Naive thymus-derived CD4-positive, alpha-beta T cell (primary cell): ENCODE measurements around the gene STIM1. TPM values are rescaled to one million over a fixed set of nuclear protein-coding genes. Genes with fewer than 3 reads are reported as not detected.
A peak's percentile ranks its signal among the peaks of the same experiment; 100 is the strongest.

Source experiments
- ATAC-seq: fragments of 150-1000 bp; cut with Tn5 transposase; 2 replicates; pipeline ENCODE4 v1.10.0; 2021; ENCODE audit warnings: mild to moderate bottlenecking, moderate library complexity
- CTCF ChIA-PET: fragments of 350-600 bp; sonication (Branson Sonifier 250); formaldehyde crosslinking; loops from one replicate; lab custom pipeline; 2021; ENCODE audit warnings: antibody characterized with exemption; lab: Charles Lee
- POLR2A ChIA-PET: fragments of 350-600 bp; sonication (Branson Sonifier 250); formaldehyde crosslinking; loops from one replicate; lab custom pipeline; 2021; ENCODE audit warnings: antibody characterized with exemption, inconsistent platforms; lab: Charles Lee
- DNase-seq, 9 donors: peaks; one replicate each; pipeline versions ENCODE4 v3.0.0 to v3.0.0-alpha.2; 2020 to 2022; ENCODE audit warnings: mixed read lengths in 1 of 9
- H3K27ac ChIP-seq: one replicate; pipeline ENCODE4 v1.7.0; 2013; ENCODE audit warnings: mild to moderate bottlenecking, low read depth, low read length, moderate library complexity
- H3K27me3 ChIP-seq, 2 donors: one replicate each; pipeline ENCODE4 v1.7.0; 2013; ENCODE audit warnings: low read length in 2 of 2, mild to moderate bottlenecking in 2 of 2, moderate library complexity in 2 of 2; ENCODE audit not compliant: control insufficient read depth in 2 of 2, insufficient read depth in 2 of 2
- H3K36me3 ChIP-seq, 3 experiments: 1 replicate in 2 of 3; 2 replicates in 1 of 3; pipeline ENCODE4 v1.7.0; 2013; ENCODE audit warnings: low read length in 3 of 3, mild to moderate bottlenecking in 3 of 3, moderate library complexity in 1 of 3; ENCODE audit not compliant: insufficient read depth in 3 of 3, control insufficient read depth in 2 of 3
- H3K4me1 ChIP-seq, 2 donors: one replicate each; pipeline ENCODE4 v1.7.0; 2013; ENCODE audit warnings: low read length in 2 of 2, mild to moderate bottlenecking in 2 of 2, moderate library complexity in 1 of 2; ENCODE audit not compliant: control insufficient read depth in 2 of 2, insufficient read depth in 2 of 2
- H3K4me3 ChIP-seq: 2 replicates; pipeline ENCODE4 v1.7.0; 2013; ENCODE audit warnings: mild to moderate bottlenecking, low read length
- H3K9me3 ChIP-seq, 3 experiments: 1 replicate in 2 of 3; 2 replicates in 1 of 3; pipeline ENCODE4 v1.7.0; 2013; ENCODE audit warnings: low read length in 3 of 3; ENCODE audit not compliant: control insufficient read depth in 2 of 3
- H3K27ac Mint-ChIP-seq, 9 donors: one replicate each; pipeline ENCODE4 v1.8.0; 2020 to 2022; ENCODE audit warnings: mixed read lengths in 9 of 9, mild to moderate bottlenecking in 8 of 9, moderate library complexity in 5 of 9, inconsistent platforms in 2 of 9
- H3K27me3 Mint-ChIP-seq, 5 donors: one replicate each; pipeline ENCODE4 v1.8.0; 2021 to 2022; ENCODE audit warnings: mixed read lengths in 5 of 5, mild to moderate bottlenecking in 1 of 5
- H3K36me3 Mint-ChIP-seq, 5 donors: one replicate each; pipeline ENCODE4 v1.8.0; 2020 to 2022; ENCODE audit warnings: mixed read lengths in 5 of 5, mild to moderate bottlenecking in 3 of 5, inconsistent platforms in 1 of 5
- H3K4me1 Mint-ChIP-seq, 7 donors: one replicate each; pipeline ENCODE4 v1.8.0; 2020 to 2022; ENCODE audit warnings: mixed read lengths in 7 of 7, mild to moderate bottlenecking in 3 of 7, inconsistent platforms in 1 of 7
- H3K4me3 Mint-ChIP-seq, 10 donors: one replicate each; pipeline ENCODE4 v1.8.0; 2020 to 2022; ENCODE audit warnings: mild to moderate bottlenecking in 10 of 10, mixed read lengths in 10 of 10, moderate library complexity in 6 of 10, inconsistent platforms in 2 of 10
- H3K9me3 Mint-ChIP-seq, 11 donors: one replicate each; pipeline ENCODE4 v1.8.0; 2020 to 2022; ENCODE audit warnings: mixed read lengths in 11 of 11, mild to moderate bottlenecking in 4 of 11, inconsistent platforms in 1 of 11, moderate library complexity in 1 of 11
- intact Hi-C, 2 donors: fragments of 100-400 bp; cut with micrococcal nuclease; formaldehyde crosslinking; loops; one replicate each; pipeline ENCODE4 v1.15.1; 2023
- polyA plus RNA-seq, 2 donors: library from polyadenylated mRNA; unstranded; fragments of 300-500 nt; fragmentation: Illumina TruSeq; gene quantifications; one replicate each; pipeline ENCODE4 v1.2.3, GENCODE V29; 2021
- total RNA-seq, 6 experiments: library from RNA in 5 of 6; stranded (reverse) in 5 of 6; gene quantifications; 1 replicate in 5 of 6; 2 replicates in 1 of 6; pipeline ENCODE4 v1.2.3 and lab custom pipeline; 2021 to 2026

The STIM1 gene
- total and polyA plus RNA-seq, 7 experiments from 2014 or later: 38.4 to 117 (median 99.0) TPM

DNA sequence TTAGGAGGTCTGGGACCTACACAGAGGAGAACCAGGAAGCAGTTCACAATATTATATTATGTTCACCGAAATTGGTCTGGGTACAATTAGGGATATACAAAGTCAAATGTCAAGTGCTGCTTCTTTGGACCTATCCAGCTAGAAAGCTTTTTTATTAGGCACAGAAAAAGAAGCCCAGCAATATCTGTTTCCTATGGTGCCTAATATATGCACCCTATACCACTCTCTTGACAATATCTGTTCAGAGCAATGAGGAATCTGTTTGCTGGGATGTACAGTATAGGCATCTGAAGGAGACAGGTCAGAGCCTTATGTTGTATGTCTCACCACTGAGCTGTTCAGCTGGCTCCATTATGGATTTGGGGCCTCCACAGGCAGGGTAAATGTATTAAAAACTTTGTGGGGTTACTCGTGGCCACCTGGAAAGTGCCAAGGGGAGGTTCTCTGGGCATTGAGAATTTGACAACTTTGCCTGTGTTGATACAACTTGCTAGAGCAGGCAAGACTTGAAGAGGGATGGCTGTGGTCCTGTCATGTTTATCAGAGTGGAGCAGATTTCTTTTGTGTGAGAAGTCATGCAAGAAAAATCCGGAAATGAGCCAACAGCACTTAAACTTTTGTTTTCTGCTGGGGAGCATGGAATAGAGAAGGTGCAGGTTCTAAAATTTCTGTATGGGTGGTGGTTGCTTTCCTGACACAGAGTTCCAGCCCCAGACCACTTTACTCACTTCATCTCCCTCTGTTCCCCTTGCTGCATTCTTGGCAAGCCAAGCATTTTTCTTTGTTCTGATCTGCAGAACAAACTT, 10.1 kb downstream of the STIM1 start:
- H3K27ac ChIP-seq: peak overlapping the region; percentile 66
- H3K27me3 Mint-ChIP-seq: no peaks in the 10 kb centered on the region
- H3K9me3 Mint-ChIP-seq: peaks cover 0 to 4% (median 0%) of the 10 kb centered on the region in 11 donors
- DNase-seq (peak in 1 of 9 donors; percentile 21), ATAC-seq (peak; percentile 18)
- H3K36me3 Mint-ChIP-seq: peaks cover 0 to 30% (median 0%) of the 10 kb centered on the region in 5 donors
- ChIA-PET CTCF (interaction anchor here (0.8 to 1.6 kb wide), 5 partner anchors 11 to 199 kb away, joined by 3 to 4 read pairs (median 4); partner anchors contain the start of gene STIM1), POLR2A (interaction anchor here (0.6 to 6.1 kb wide), 6 partner anchors 11 to 224 kb away, joined by 3 to 82 read pairs (median 4); partner anchors contain the start of gene STIM1)
- intact Hi-C loops: loop anchor here (1.0 to 2.0 kb wide), 2 partner anchors 9 to 13 kb away; no protein-coding TSS in a partner anchor
- peaks cover 43 to 70% of the 10 kb centered on the region in 2 donors for H3K4me1 ChIP-seq
- H3K4me1 Mint-ChIP-seq: peaks cover 72 to 97% (median 90%) of the 10 kb centered on the region in 7 donors
- H3K4me3 Mint-ChIP-seq: peak overlapping the region; percentile 49 to 85 (median 69)
- H3K9me3 ChIP-seq: no peaks in the 10 kb centered on the region
- H3K4me3 ChIP-seq: no peak overlapping the region
- no peaks in the 10 kb centered on the region for H3K27me3 ChIP-seq
- no peaks in the 10 kb centered on the region for H3K36me3 ChIP-seq
- H3K27ac Mint-ChIP-seq: peak overlapping the region; percentile 76 to 95 (median 87)

DNA sequence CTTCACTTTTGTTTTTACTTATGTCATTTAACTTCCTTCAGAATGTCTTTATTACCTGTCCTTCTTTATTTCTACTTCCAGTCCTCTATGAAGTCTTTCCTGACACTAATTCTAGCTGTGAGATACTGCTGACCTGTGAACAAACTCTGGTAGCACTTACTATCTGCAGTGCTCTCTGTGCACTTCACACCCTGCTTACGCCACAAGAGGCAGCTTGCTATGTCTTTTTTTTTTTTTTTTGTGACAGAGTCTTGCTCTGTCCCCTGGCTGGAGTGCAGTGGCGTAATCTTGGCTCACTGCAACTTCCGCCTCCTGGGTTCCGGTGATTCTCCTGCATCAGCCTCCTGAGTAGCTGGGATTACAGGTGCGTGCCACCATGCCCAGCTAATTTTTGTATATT, 10.7 kb downstream of the STIM1 start:
- Histone ChIP-seq H3K27me3 (no peaks in the 10 kb centered on the region), H3K4me1 (peaks cover 43 to 71% of the 10 kb centered on the region in 2 donors), H3K9me3 (no peaks in the 10 kb centered on the region), H3K27ac (peak overlapping the region; percentile 66), H3K4me3 (no peak overlapping the region), H3K36me3 (no peaks in the 10 kb centered on the region)
- peaks cover 0 to 4% (median 0%) of the 10 kb centered on the region in 11 donors for H3K9me3 Mint-ChIP-seq
- CTCF ChIA-PET: interaction anchor here (0.8 to 1.6 kb wide), 3 partner anchors 11 to 198 kb away, joined by 3 to 4 read pairs (median 4); partner anchors contain the start of gene STIM1
- peak overlapping the region; percentile 49 to 85 (median 69) for H3K4me3 Mint-ChIP-seq
- H3K27ac Mint-ChIP-seq: peak overlapping the region; percentile 76 to 95 (median 87)
- ATAC-seq: peak; percentile 79
- peaks cover 71 to 98% (median 88%) of the 10 kb centered on the region in 7 donors for H3K4me1 Mint-ChIP-seq
- peaks cover 0 to 27% (median 3%) of the 10 kb centered on the region in 5 donors for H3K36me3 Mint-ChIP-seq
- intact Hi-C loops: no loop called here
- POLR2A ChIA-PET: interaction anchor here (0.6 to 6.1 kb wide), 4 partner anchors 12 to 224 kb away, joined by 3 to 82 read pairs (median 4); partner anchors contain the start of gene STIM1
- DNase-seq: no peak
- H3K27me3 Mint-ChIP-seq: no peaks in the 10 kb centered on the region

DNA sequence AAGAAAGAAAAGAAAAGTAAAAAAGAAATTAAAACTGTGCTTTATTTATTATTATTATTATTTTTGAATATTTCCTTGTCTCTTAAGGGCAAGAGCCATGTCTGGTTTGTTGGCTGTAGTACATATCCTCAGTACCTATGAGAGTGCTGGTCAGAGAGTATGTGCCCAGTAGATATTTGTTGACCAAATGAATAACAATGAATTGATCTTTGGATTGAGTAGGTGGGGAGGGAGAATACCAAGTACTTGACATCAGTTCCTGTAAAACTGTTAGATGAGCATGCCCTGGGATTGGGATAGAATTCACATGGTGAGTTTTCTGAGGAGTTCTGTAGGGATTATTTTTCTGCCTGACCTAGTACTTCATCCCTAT, 11.4 kb downstream of the STIM1 start:
- H3K27ac Mint-ChIP-seq: peak overlapping the region; percentile 76 to 95 (median 86)
- H3K9me3 Mint-ChIP-seq: peaks cover 0 to 4% (median 0%) of the 10 kb centered on the region in 11 donors
- CTCF ChIA-PET: interaction anchor here (1.1 to 2.0 kb wide), 3 partner anchors 12 to 207 kb away, joined by 3 to 8 read pairs (median 4); partner anchors contain the start of gene STIM1
- H3K36me3 ChIP-seq: no peaks in the 10 kb centered on the region
- DNase-seq (no peak), ATAC-seq (no peak)
- no peaks in the 10 kb centered on the region for H3K9me3 ChIP-seq
- peak overlapping the region in 9 of 10 donors; percentile 57 to 85 (median 70) for H3K4me3 Mint-ChIP-seq
- POLR2A ChIA-PET: interaction anchor here (0.9 to 6.1 kb wide), 7 partner anchors 8 to 118 kb away, joined by 3 to 82 read pairs (median 4); partner anchors contain the start of genes PGAP2 and STIM1
- no peaks in the 10 kb centered on the region for H3K27me3 ChIP-seq
- no peak overlapping the region for H3K4me3 ChIP-seq
- intact Hi-C loops: no loop called here
- H3K36me3 Mint-ChIP-seq: peaks cover 0 to 24% (median 8%) of the 10 kb centered on the region in 5 donors
- no peaks in the 10 kb centered on the region for H3K27me3 Mint-ChIP-seq
- peaks cover 71 to 98% (median 90%) of the 10 kb centered on the region in 7 donors for H3K4me1 Mint-ChIP-seq
- H3K4me1 ChIP-seq: peaks cover 43 to 71% of the 10 kb centered on the region in 2 donors
- H3K27ac ChIP-seq: peak overlapping the region; percentile 66

DNA sequence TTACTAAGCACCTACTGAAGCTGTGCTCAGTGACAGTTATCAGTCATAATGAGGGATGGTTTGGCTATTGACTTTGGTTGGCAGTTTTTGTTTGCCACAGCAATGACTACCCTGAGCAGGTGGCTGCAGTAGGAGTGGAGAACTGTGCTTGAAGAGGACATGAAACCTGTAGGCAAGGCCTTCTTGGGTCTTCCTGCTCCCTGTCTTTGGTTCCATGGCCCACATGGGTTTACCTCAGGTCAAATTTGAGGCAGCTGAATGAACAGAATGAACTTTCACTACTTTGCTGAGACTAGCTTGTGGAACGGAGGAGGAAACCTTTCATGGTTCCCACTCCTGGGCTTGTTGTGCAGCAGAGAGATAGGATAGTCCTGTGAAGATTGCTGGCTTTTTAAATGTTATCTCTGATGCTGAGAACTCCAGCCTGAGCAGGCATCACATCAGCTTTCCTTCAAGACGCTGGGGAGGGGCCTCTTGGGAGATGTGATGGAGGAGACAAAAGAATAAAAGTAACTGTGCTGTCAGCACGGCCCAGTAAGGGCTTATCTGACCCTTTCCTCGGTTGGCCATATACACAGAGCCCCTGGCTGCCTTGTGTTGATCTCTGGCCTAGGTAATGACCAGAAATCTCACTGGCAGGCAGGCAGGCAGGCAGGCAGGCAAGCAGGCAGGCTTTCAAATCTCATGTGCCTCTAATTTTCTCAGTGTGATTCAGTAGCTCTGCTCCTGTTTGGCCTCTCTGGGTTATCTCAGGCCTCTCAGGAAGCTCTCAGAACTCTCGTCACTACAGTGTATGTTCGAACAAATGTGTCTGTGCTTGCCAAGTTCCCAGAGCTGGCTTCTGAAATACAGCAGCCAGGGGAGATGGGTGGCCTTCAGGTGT, 12.0 kb downstream of the STIM1 start:
- peaks cover 42 to 67% of the 10 kb centered on the region in 2 donors for H3K4me1 ChIP-seq
- DNase-seq (peak in 1 of 9 donors; percentile 41), ATAC-seq (peak; percentile 30)
- Mint-ChIP-seq H3K9me3 (peaks cover 0 to 4% (median 0%) of the 10 kb centered on the region in 11 donors), H3K27ac (peak overlapping the region; percentile 75 to 95 (median 86)), H3K27me3 (no peaks in the 10 kb centered on the region), H3K4me1 (peaks cover 69 to 95% (median 87%) of the 10 kb centered on the region in 7 donors), H3K4me3 (peak overlapping the region; percentile 57 to 84 (median 72)), H3K36me3 (peaks cover 0 to 24% (median 8%) of the 10 kb centered on the region in 5 donors)
- ChIA-PET POLR2A (interaction anchor here (0.9 to 6.1 kb wide), 8 partner anchors 9 to 117 kb away, joined by 3 to 82 read pairs (median 5); partner anchors contain the start of genes PGAP2 and STIM1), CTCF (interaction anchor here (0.6 to 2.7 kb wide), 9 partner anchors 9 to 207 kb away, joined by 3 to 23 read pairs (median 4); partner anchors contain the start of gene STIM1)
- no peak overlapping the region for H3K4me3 ChIP-seq
- intact Hi-C loops: no loop called here
- H3K27me3 ChIP-seq: no peaks in the 10 kb centered on the region
- no peaks in the 10 kb centered on the region for H3K9me3 ChIP-seq
- H3K27ac ChIP-seq: peak overlapping the region; percentile 63
- H3K36me3 ChIP-seq: no peaks in the 10 kb centered on the region

DNA sequence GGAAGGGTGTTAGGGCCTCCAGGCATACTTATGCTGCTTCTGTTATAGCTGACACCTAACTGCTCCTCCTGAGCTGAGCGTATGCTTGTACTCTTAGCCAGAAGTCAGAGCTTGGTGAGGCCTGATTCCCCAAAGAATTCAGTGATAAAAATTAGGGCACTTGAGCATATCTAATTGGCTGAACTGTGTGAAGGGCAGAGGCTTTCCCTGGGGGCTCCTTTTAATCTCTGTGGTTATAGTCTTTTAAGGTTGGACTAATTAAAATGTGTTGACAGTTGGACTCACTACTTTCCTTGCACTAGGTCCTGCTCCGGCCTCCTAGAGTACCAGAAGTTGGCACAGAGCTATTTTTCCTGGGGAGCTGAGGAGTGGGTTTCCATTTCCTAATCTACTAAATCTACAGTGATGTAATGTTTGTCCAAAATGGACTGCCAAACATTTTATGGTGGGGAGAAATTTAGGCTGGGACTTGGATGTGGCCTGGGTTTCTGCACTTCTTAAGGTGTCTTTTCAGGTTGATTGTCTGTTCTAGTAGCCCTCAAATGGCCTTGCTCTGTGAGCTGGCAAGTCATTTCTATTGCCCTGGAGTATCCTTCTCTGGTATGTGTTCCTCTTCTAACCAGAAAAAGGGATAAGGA, 18.4 kb downstream of the STIM1 start:
- peaks cover 10 to 54% of the 10 kb centered on the region in 2 donors for H3K4me1 ChIP-seq
- Mint-ChIP-seq H3K27me3 (no peaks in the 10 kb centered on the region), H3K4me3 (peak overlapping the region in 1 of 10 donors; percentile 25), H3K9me3 (no peaks in the 10 kb centered on the region), H3K27ac (peak overlapping the region in 8 of 9 donors; percentile 44 to 82 (median 70)), H3K36me3 (peaks cover 0 to 11% (median 8%) of the 10 kb centered on the region in 5 donors), H3K4me1 (peaks cover 60 to 94% (median 88%) of the 10 kb centered on the region in 7 donors)
- no peak for ATAC-seq
- no peaks in the 10 kb centered on the region for H3K36me3 ChIP-seq
- no peak overlapping the region for H3K27ac ChIP-seq
- H3K9me3 ChIP-seq: no peaks in the 10 kb centered on the region
- no peak for DNase-seq
- H3K27me3 ChIP-seq: no peaks in the 10 kb centered on the region
- intact Hi-C loops: no loop called here
- POLR2A ChIA-PET: interaction anchor here (0.6 to 1.1 kb wide), 4 partner anchors 12 to 19 kb away, joined by 3 to 5 read pairs (median 4); no protein-coding TSS in a partner anchor
- CTCF ChIA-PET: interaction anchor here (0.6 to 1.5 kb wide), 6 partner anchors 13 to 73 kb away, joined by 3 read pairs; no protein-coding TSS in a partner anchor
- H3K4me3 ChIP-seq: no peak overlapping the region
